BLaER1 (cell line): ENCODE data around the gene ARHGEF16.

Experiments used
- H3K27ac ChIP-seq: shearing (Covaris generic); formaldehyde crosslinking; 2 replicates; pipeline ENCODE4 v1.8.1; 2022
- H3K27me3 ChIP-seq: shearing (Covaris generic); formaldehyde crosslinking; 2 replicates; pipeline ENCODE4 v1.8.1; 2022
- H3K36me3 ChIP-seq: shearing (Covaris generic); formaldehyde crosslinking; 2 replicates; pipeline ENCODE4 v1.8.1; 2022
- H3K4me1 ChIP-seq: shearing (Covaris generic); formaldehyde crosslinking; 2 replicates; pipeline ENCODE4 v1.8.1; 2022
- H3K4me2 ChIP-seq: shearing (Covaris generic); formaldehyde crosslinking; 2 replicates; pipeline ENCODE4 v1.8.1; 2022
- H3K4me3 ChIP-seq: shearing (Covaris generic); formaldehyde crosslinking; 2 replicates; pipeline ENCODE4 v1.8.1; 2022
- H3K9ac ChIP-seq: shearing (Covaris generic); formaldehyde crosslinking; 2 replicates; pipeline ENCODE4 v1.8.1; 2022
- H3K9me3 ChIP-seq: shearing (Covaris generic); formaldehyde crosslinking; 2 replicates; pipeline ENCODE4 v1.8.1; 2022
- H4K20me1 ChIP-seq: shearing (Covaris generic); formaldehyde crosslinking; 2 replicates; pipeline ENCODE4 v1.8.1; 2022
- Cebpa-rat ChIP-seq: shearing (Covaris generic); IDR thresholded peaks from 2 replicates; pipeline ENCODE4 v1.8.1; 2022

The ARHGEF16 gene

GRCh38 chr1:3519301-3519885 is 64.9 kb downstream of the ARHGEF16 start:
- H3K4me2 ChIP-seq: peak overlapping the region; percentile 94
- no peak for TF ChIP-seq Cebpa-rat

GRCh38 chr1:3520419-3521378 is 66.2 kb downstream of the ARHGEF16 start:
- Histone ChIP-seq H3K27ac (peak overlapping the region; percentile 59), H3K27me3 (no peaks in the 10 kb centered on the region), H3K36me3 (peaks cover 7% of the 10 kb centered on the region; the same call in 1 of the 2 replicates), H3K4me3 (peak overlapping the region; percentile 50), H4K20me1 (peaks cover 99% of the 10 kb centered on the region), H3K9me3 (no peaks in the 10 kb centered on the region), H3K4me2 (peak overlapping the region; percentile 94), H3K9ac (peak overlapping the region; percentile 45), H3K4me1 (peaks cover 100% of the 10 kb centered on the region)
- TF ChIP-seq Cebpa-rat: no peak

More at GRCh38 chr1:3519301-3519885, 64.9 kb downstream of the ARHGEF16 start:
- H3K9ac ChIP-seq: no peak overlapping the region
- peaks cover 99% of the 10 kb centered on the region for H4K20me1 ChIP-seq
- no peaks in the 10 kb centered on the region for H3K27me3 ChIP-seq
- peak overlapping the region; percentile 22; the same call in 1 of the 2 replicates for H3K27ac ChIP-seq
- H3K36me3 ChIP-seq: peaks cover 7% of the 10 kb centered on the region; the same call in 1 of the 2 replicates
- H3K4me1 ChIP-seq: peaks cover 100% of the 10 kb centered on the region
- no peak overlapping the region for H3K4me3 ChIP-seq
- H3K9me3 ChIP-seq: no peaks in the 10 kb centered on the region

- H3K27me3 ChIP-seq: no peaks in the 10 kb centered on the region
- peaks cover 100% of the 10 kb centered on the region for H3K4me1 ChIP-seq
- H3K9me3 ChIP-seq: no peaks in the 10 kb centered on the region
- peak overlapping the region; percentile 94 for H3K4me2 ChIP-seq
- H3K4me3 ChIP-seq: peak overlapping the region; percentile 50
- peaks cover 99% of the 10 kb centered on the region for H4K20me1 ChIP-seq
- peak overlapping the region; percentile 45 for H3K9ac ChIP-seq
- peak overlapping the region; percentile 59 for H3K27ac ChIP-seq
- no peak for TF ChIP-seq Cebpa-rat
- H3K36me3 ChIP-seq: peaks cover 7% of the 10 kb centered on the region; the same call in 1 of the 2 replicates
Observed at GRCh38 chr1:3521426-3521825, 67.0 kb downstream of the ARHGEF16 start.

GRCh38 chr1:3522112-3522511 is 67.6 kb downstream of the ARHGEF16 start:
- peak overlapping the region; percentile 59; the same call in 1 of the 2 replicates for H3K27ac ChIP-seq
- no peaks in the 10 kb centered on the region for H3K27me3 ChIP-seq
- no peak for TF ChIP-seq Cebpa-rat
- H3K36me3 ChIP-seq: peaks cover 7% of the 10 kb centered on the region; the same call in 1 of the 2 replicates
- peaks cover 99% of the 10 kb centered on the region for H4K20me1 ChIP-seq
- 0 out of 2 replicates have a peak overlapping the region, but pooled peaks have one; percentile 45 for H3K9ac ChIP-seq
- peaks cover 100% of the 10 kb centered on the region for H3K4me1 ChIP-seq
- no peaks in the 10 kb centered on the region for H3K9me3 ChIP-seq
- H3K4me3 ChIP-seq: no peak overlapping the region
- peak overlapping the region; percentile 94 for H3K4me2 ChIP-seq

GRCh38 chr1:3522564-3523265 is 68.2 kb downstream of the ARHGEF16 start:
- Histone ChIP-seq H3K4me2 (peak overlapping the region; percentile 94), H3K9ac (no peak overlapping the region), H3K9me3 (no peaks in the 10 kb centered on the region), H3K27me3 (no peaks in the 10 kb centered on the region), H3K4me1 (peaks cover 100% of the 10 kb centered on the region), H3K27ac (no peak overlapping the region; the same call in 1 of the 2 replicates), H3K36me3 (peaks cover 7% of the 10 kb centered on the region; the same call in 1 of the 2 replicates), H3K4me3 (no peak overlapping the region), H4K20me1 (peaks cover 99% of the 10 kb centered on the region)
- TF ChIP-seq Cebpa-rat: no peak

- peak overlapping the region; percentile 94 for H3K4me2 ChIP-seq
- no peaks in the 10 kb centered on the region for H3K9me3 ChIP-seq
- TF ChIP-seq Cebpa-rat: no peak
- H3K36me3 ChIP-seq: peaks cover 3% of the 10 kb centered on the region; the same call in 1 of the 2 replicates
- peaks cover 91% of the 10 kb centered on the region for H3K4me1 ChIP-seq
- H3K27me3 ChIP-seq: no peaks in the 10 kb centered on the region
- 0 out of 2 replicates have a peak overlapping the region, but pooled peaks have one; percentile 1 for H3K4me3 ChIP-seq
- H3K9ac ChIP-seq: no peak overlapping the region
- H3K27ac ChIP-seq: peak overlapping the region; percentile 52; the same call in 1 of the 2 replicates
- H4K20me1 ChIP-seq: peaks cover 100% of the 10 kb centered on the region
Observed at GRCh38 chr1:3523980-3524379, 69.5 kb downstream of the ARHGEF16 start.

GRCh38 chr1:3524556-3525203 is 70.2 kb downstream of the ARHGEF16 start:
- no peak for TF ChIP-seq Cebpa-rat
- H4K20me1 ChIP-seq: peaks cover 100% of the 10 kb centered on the region

GRCh38 chr1:3525551-3526482 is 71.4 kb downstream of the ARHGEF16 start:
- peak overlapping the region; percentile 94 for H3K4me2 ChIP-seq
- peaks cover 100% of the 10 kb centered on the region for H4K20me1 ChIP-seq
- H3K36me3 ChIP-seq: peaks cover 3% of the 10 kb centered on the region; the same call in 1 of the 2 replicates
- no peaks in the 10 kb centered on the region for H3K27me3 ChIP-seq
- no peak overlapping the region for H3K9ac ChIP-seq
- peaks cover 90% of the 10 kb centered on the region for H3K4me1 ChIP-seq
- H3K9me3 ChIP-seq: no peaks in the 10 kb centered on the region
- TF ChIP-seq Cebpa-rat: no peak
- H3K27ac ChIP-seq: peak overlapping the region; percentile 52; the same call in 1 of the 2 replicates
- H3K4me3 ChIP-seq: no peak overlapping the region

More at GRCh38 chr1:3524556-3525203, 70.2 kb downstream of the ARHGEF16 start:
- Histone ChIP-seq H3K4me1 (peaks cover 91% of the 10 kb centered on the region), H3K27me3 (no peaks in the 10 kb centered on the region), H3K4me2 (peak overlapping the region; percentile 94), H3K4me3 (0 out of 2 replicates have a peak overlapping the region, but pooled peaks have one; percentile 1), H3K9me3 (no peaks in the 10 kb centered on the region), H3K27ac (peak overlapping the region; percentile 52; the same call in 1 of the 2 replicates), H3K9ac (no peak overlapping the region), H3K36me3 (peaks cover 3% of the 10 kb centered on the region; the same call in 1 of the 2 replicates)
